HL-60 (cell line): Measurements from ENCODE around the gene NUDT9.

Experiments used
- DNase-seq, 2 experiments: peaks; one replicate each; pipeline ENCODE4 v3.0.0-alpha.2; 2010 to 2020; ENCODE audit warnings: low read depth in 1 of 2, low spot score in 1 of 2
- H3K27ac ChIP-seq: fragments of 250-450 bp; sonication (Bioruptor Pico); replicated peaks from 2 replicates; pipeline ENCODE4 v1.5.1; 2020; ENCODE audit warnings: mild to moderate bottlenecking, moderate library complexity
- H3K27me3 ChIP-seq: fragments of 250-450 bp; sonication (Bioruptor Pico); 2 replicates; pipeline ENCODE4 v1.5.1; 2021; ENCODE audit warnings: mild to moderate bottlenecking, moderate library complexity; ENCODE audit not compliant: insufficient read depth, poor library complexity, severe bottlenecking
- H3K4me3 ChIP-seq: replicated peaks from 2 replicates; pipeline ENCODE4 v1.5.1; 2011; ENCODE audit warnings: mild to moderate bottlenecking, control low read depth, low read length; ENCODE audit not compliant: insufficient read depth
- GABPA ChIP-seq: IDR thresholded peaks from 2 replicates; pipeline ENCODE4 v1.6.1; 2012; ENCODE audit warnings: low read depth
- POLR2AphosphoS5 ChIP-seq: IDR thresholded peaks from 2 replicates; pipeline ENCODE4 v1.6.1; 2012; ENCODE audit warnings: low read depth
- SPI1 ChIP-seq: IDR thresholded peaks from 2 replicates; pipeline ENCODE4 v1.6.1; 2012; ENCODE audit warnings: low read depth, mild to moderate bottlenecking, borderline replicate concordance
- TF ChIP-seq, protein P1 (sequence below): IDR thresholded peaks from 2 replicates; pipeline ENCODE4 v1.6.1; 2012; ENCODE audit warnings: low read depth; ENCODE audit not compliant: insufficient replicate concordance
- TF ChIP-seq, protein P2 (sequence below): IDR thresholded peaks from one replicate; pipeline ENCODE4 v1.5.1; 2011; ENCODE audit warnings: low read length, control low read depth, inconsistent platforms; ENCODE audit not compliant: insufficient read depth

Gene NUDT9

GRCh38 chr4:87465739-87466366 lies 43.5 kb downstream of the NUDT9 start:
- peak in 1 of 2 experiments; percentile 23 for DNase-seq
- Histone ChIP-seq H3K4me3 (no peak overlapping the region), H3K27ac (no peak overlapping the region), H3K27me3 (no peaks in the 10 kb centered on the region)
- TF ChIP-seq, protein P1, sequence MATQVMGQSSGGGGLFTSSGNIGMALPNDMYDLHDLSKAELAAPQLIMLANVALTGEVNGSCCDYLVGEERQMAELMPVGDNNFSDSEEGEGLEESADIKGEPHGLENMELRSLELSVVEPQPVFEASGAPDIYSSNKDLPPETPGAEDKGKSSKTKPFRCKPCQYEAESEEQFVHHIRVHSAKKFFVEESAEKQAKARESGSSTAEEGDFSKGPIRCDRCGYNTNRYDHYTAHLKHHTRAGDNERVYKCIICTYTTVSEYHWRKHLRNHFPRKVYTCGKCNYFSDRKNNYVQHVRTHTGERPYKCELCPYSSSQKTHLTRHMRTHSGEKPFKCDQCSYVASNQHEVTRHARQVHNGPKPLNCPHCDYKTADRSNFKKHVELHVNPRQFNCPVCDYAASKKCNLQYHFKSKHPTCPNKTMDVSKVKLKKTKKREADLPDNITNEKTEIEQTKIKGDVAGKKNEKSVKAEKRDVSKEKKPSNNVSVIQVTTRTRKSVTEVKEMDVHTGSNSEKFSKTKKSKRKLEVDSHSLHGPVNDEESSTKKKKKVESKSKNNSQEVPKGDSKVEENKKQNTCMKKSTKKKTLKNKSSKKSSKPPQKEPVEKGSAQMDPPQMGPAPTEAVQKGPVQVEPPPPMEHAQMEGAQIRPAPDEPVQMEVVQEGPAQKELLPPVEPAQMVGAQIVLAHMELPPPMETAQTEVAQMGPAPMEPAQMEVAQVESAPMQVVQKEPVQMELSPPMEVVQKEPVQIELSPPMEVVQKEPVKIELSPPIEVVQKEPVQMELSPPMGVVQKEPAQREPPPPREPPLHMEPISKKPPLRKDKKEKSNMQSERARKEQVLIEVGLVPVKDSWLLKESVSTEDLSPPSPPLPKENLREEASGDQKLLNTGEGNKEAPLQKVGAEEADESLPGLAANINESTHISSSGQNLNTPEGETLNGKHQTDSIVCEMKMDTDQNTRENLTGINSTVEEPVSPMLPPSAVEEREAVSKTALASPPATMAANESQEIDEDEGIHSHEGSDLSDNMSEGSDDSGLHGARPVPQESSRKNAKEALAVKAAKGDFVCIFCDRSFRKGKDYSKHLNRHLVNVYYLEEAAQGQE: no peak
- TF ChIP-seq GABPA: no peak
- TF ChIP-seq, protein P2, sequence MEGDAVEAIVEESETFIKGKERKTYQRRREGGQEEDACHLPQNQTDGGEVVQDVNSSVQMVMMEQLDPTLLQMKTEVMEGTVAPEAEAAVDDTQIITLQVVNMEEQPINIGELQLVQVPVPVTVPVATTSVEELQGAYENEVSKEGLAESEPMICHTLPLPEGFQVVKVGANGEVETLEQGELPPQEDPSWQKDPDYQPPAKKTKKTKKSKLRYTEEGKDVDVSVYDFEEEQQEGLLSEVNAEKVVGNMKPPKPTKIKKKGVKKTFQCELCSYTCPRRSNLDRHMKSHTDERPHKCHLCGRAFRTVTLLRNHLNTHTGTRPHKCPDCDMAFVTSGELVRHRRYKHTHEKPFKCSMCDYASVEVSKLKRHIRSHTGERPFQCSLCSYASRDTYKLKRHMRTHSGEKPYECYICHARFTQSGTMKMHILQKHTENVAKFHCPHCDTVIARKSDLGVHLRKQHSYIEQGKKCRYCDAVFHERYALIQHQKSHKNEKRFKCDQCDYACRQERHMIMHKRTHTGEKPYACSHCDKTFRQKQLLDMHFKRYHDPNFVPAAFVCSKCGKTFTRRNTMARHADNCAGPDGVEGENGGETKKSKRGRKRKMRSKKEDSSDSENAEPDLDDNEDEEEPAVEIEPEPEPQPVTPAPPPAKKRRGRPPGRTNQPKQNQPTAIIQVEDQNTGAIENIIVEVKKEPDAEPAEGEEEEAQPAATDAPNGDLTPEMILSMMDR: peak; percentile 2
- no peak for TF ChIP-seq SPI1
- no peak for TF ChIP-seq POLR2AphosphoS5

- no peak for DNase-seq
- TF ChIP-seq, protein P2: no peak
- TF ChIP-seq POLR2AphosphoS5 (no peak), GABPA (no peak), SPI1 (no peak)
- TF ChIP-seq, protein P1: no peak
- no peak overlapping the region for H3K4me3 ChIP-seq
- H3K27ac ChIP-seq: no peak overlapping the region
- no peaks in the 10 kb centered on the region for H3K27me3 ChIP-seq
These were observed 47.0 kb downstream of the NUDT9 start for GRCh38 chr4:87469390-87469789.

DNA sequence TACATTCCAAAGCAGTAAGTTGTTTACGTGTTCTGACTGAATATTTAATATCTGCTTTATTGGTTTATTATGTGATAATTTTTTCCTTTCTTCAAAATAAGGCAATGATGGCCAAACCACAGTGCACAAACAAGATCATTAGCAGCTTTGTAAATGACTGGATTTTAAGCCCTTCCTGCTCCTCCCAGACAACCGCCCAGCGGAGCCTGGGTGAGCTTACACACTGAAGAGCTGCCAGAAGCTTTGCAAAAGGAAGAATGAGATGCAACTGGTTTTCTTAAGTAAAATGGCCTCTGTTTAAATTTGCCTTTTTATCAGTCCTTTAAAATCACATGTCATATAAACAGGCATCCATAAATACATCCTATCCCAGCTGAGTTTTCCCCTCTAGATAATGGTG lies 54.6 kb downstream of the NUDT9 start:
- no peak for DNase-seq
- Histone ChIP-seq H3K27me3 (no peaks in the 10 kb centered on the region), H3K4me3 (no peak overlapping the region), H3K27ac (no peak overlapping the region)
- TF ChIP-seq, protein P1: no peak
- TF ChIP-seq POLR2AphosphoS5 (no peak), SPI1 (no peak), GABPA (no peak)
- TF ChIP-seq, protein P2: no peak
